ENCODE measurements around the gene MAST4. TPM values are rescaled to one million over a fixed set of nuclear protein-coding genes. Genes with fewer than 3 reads are reported as not detected.

MAST4 gene
- total and polyA plus RNA-seq, 2 of the 4 experiments (the other 2 are of a cell fraction), result 4.8 to 6.8 TPM

DNA sequence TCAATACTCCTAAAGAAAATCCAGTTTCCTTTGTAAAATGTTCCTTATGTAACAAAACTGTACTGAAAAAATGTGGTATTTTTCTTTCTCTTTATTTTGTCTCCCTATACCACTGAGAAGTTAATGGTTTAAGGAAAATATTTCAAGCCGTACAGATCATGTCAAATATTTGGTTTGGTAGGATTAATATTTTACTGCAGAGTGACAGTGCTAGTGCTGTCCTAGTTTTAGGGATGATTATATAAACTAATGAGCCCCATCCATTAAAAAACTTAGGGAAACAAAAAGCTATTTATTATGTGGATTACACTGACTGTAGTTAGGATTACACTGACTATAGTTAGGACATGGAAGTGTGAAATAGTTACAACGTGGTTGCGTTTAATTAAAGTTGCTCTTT lies 391.3 kb downstream of the MAST4 start:
- Histone ChIP-seq H3K9me3 (ENCODE audit: control insufficient read depth, insufficient read depth, low read length) (no peaks in the 10 kb centered on the region), H3K23ac (ENCODE audit: low read depth, low read length) (no peak overlapping the region), H4K8ac (ENCODE audit: low read depth in 2 of 2, low read length in 2 of 2) (no peak overlapping the region; a peak in 1 of 4 replicates), H4K91ac (ENCODE audit: insufficient read depth, low read depth, low read length) (no peak overlapping the region), H2BK5ac (ENCODE audit: low read depth, low read length, poor library complexity, severe bottlenecking) (peak overlapping the region; percentile 47), H3K4me3 (ENCODE audit: insufficient read depth, low read depth, low read length) (no peak overlapping the region), H2AK9ac (replicated peaks; ENCODE audit: low read depth, low read length, poor library complexity) (no peak overlapping the region), H3K4me2 (ENCODE audit: low read depth, low read length) (no peak overlapping the region), H3K4me1 (ENCODE audit: control insufficient read depth, insufficient read depth, low read length) (peaks cover 6% of the 10 kb centered on the region), H4K5ac (ENCODE audit: low read depth, low read length) (no peak overlapping the region), H3K27ac (ENCODE audit: insufficient read depth, low read length) (peak overlapping the region; percentile 32; the same call in 1 of the 2 replicates), H3K27me3 (ENCODE audit: control insufficient read depth, insufficient read depth, low read length) (no peaks in the 10 kb centered on the region), H2AFZ (replicated peaks; ENCODE audit: low read length, poor library complexity) (no peak overlapping the region), H3K9ac (ENCODE audit: low read depth, low read length) (no peak overlapping the region), H3K14ac (replicated peaks; ENCODE audit: low read depth, low read length) (no peak overlapping the region), H2BK15ac (ENCODE audit: low read depth, low read length) (no peak overlapping the region), H3K56ac (ENCODE audit: extremely low read depth, insufficient read depth, low read length) (no peak overlapping the region), H2BK20ac (ENCODE audit: low read depth, low read length) (no peak overlapping the region), H2BK120ac (ENCODE audit: low read depth, low read length) (no peak overlapping the region), H3K9me1 (ENCODE audit: insufficient read depth, low read length) (peaks cover 7% of the 10 kb centered on the region; the same call in 1 of the 2 replicates), H3K79me1 (ENCODE audit: low read depth in 1 of 2, low read length in 2 of 2) (no peaks in the 10 kb centered on the region), H3K36me3 (ENCODE audit: control insufficient read depth, insufficient read depth, low read length) (no peaks in the 10 kb centered on the region), H3K18ac (ENCODE audit: low read depth, low read length) (no peak overlapping the region; the same call in 1 of the 2 replicates), H4K20me1 (ENCODE audit: insufficient read depth, low read length) (no peaks in the 10 kb centered on the region), H3K4ac (ENCODE audit: low read depth, low read length) (no peak overlapping the region), H2AK5ac (ENCODE audit: low read depth, low read length) (no peak overlapping the region)
- in situ Hi-C loops (cut with MboI; ENCODE audit: low sequenced_read_pairs) (no loop called here), dilution Hi-C loops (cut with HindIII; ENCODE audit: low sequenced_read_pairs, unreplicated experiment) (no loop called here), intact Hi-C loops (cut with micrococcal nuclease) (loop anchor here (1.0 kb wide), 1 partner anchor 27 kb away; no protein-coding TSS in a partner anchor)
- BruUV-seq (replicated peaks), result no TSS peak
- no CpG with 5 or more reads among the region's 3 CpGs for WGBS, 2 experiments (ENCODE audit: extremely low coverage in 2 of 2, insufficient read length in 1 of 2)
- ChIA-PET CTCF (interaction anchor here (0.6 to 1.3 kb wide), 10 partner anchors 11 to 1542 kb away, joined by 3 to 5 read pairs (median 3); no protein-coding TSS in a partner anchor), POLR2A (ENCODE audit: unreplicated experiment) (no interaction called here)
- ATAC-seq (ENCODE audit: low read depth), result no peak
- TF ChIP-seq CHD1 (IDR thresholded peaks at IDR 0.05; ENCODE audit: low read depth, low read length), result no peak
- no peak for TF ChIP-seq RCOR1 (IDR thresholded peaks at IDR 0.05; ENCODE audit: insufficient replicate concordance, low read length)
- TF ChIP-seq POLR2A (IDR thresholded peaks at IDR 0.05; ENCODE audit: low read depth, low read length), result no peak
- TF ChIP-seq, protein P1, sequence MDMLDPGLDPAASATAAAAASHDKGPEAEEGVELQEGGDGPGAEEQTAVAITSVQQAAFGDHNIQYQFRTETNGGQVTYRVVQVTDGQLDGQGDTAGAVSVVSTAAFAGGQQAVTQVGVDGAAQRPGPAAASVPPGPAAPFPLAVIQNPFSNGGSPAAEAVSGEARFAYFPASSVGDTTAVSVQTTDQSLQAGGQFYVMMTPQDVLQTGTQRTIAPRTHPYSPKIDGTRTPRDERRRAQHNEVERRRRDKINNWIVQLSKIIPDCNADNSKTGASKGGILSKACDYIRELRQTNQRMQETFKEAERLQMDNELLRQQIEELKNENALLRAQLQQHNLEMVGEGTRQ (IDR thresholded peaks at IDR 0.05; ENCODE audit: low read depth, low read length), result no peak
- no peak for TF ChIP-seq MAFK (IDR thresholded peaks at IDR 0.05; ENCODE audit: low read depth, low read length)
- no peak for TF ChIP-seq FOS (IDR thresholded peaks at IDR 0.05; ENCODE audit: low read depth, low read length)
- no peak for DNase-seq

All from IMR-90 (cell line).